ENCODE results near the gene PTPN5. TPM values are rescaled to one million over a fixed set of nuclear protein-coding genes. Genes with fewer than 3 reads are reported as not detected.
A peak's percentile ranks its signal among the peaks of the same experiment; 100 is the strongest.

Gene PTPN5
- total RNA-seq, 1 experiment from 2014 or later, result not detected

DNA sequence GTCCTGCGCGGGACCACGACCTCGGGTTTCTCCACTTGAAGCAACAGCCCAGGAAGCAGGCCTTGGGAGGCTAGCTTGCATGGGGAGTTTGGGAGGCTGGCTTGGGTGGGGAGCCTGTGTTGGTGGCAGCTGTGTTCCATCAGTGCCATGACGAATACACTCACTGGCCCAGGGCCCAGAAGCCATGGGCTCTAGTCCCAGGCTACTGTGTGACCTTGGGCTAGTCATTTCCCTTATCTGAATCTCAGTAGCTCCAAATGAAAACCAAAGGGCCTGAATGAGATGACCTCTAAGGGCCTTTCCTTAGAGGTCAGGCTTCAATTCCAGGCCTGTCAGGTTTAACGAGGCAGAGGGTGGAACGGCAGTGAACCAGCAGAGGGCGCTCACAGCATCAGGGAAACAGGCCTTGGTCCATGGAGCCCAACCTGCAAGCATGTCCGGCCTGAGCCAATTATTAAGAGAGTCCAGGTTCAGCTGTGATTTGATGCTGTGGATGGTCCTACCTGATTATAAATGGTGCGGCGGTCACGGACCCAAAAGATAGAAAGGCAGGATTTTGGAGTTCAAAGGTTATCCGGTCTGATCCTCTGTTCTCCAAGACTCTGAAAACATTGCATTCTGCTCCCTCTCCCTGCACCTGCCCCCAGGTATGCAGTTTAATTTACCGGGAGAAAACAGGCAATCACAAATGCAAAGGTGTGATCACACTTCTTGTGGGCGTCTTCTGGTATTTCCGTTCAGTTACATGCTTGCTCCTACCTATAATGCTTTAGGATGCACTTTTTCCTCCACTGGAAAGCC lies 15.9 kb downstream of the PTPN5 start:
- intact Hi-C loops (cut with micrococcal nuclease), result loop anchor here (1.0 kb wide), 2 partner anchors 27 to 78 kb away; no protein-coding TSS in a partner anchor
- H3K4me1 ChIP-seq (ENCODE audit: control insufficient read depth in 1 of 2, insufficient read depth in 2 of 2, low read length in 2 of 2), result no peaks in the 10 kb centered on the region
- no peak overlapping the region for H3K9ac ChIP-seq (ENCODE audit: low read length)
- no peaks in the 10 kb centered on the region for H3K27me3 ChIP-seq (ENCODE audit: insufficient read depth, low read length)
- no peak overlapping the region for H3K4me3 ChIP-seq (replicated peaks in 1 of 2; ENCODE audit: low read depth in 1 of 2, low read length in 2 of 2)
- H3K9me3 ChIP-seq (ENCODE audit: control insufficient read depth in 1 of 2, insufficient read depth in 1 of 2, low read depth in 1 of 2, low read length in 2 of 2), result no peaks in the 10 kb centered on the region
- no peaks in the 10 kb centered on the region for H3K9me2 ChIP-seq (ENCODE audit: insufficient read depth)
- H3K36me3 ChIP-seq (ENCODE audit: control insufficient read depth in 1 of 2, insufficient read depth in 2 of 2, low read length in 2 of 2), result no peaks in the 10 kb centered on the region
- POLR2A ChIA-PET, result no interaction called here
- TF ChIP-seq EZH2 (IDR thresholded peaks at IDR 0.05) (no peak), ELF1 (IDR thresholded peaks at IDR 0.05; ENCODE audit: borderline replicate concordance, low read depth) (no peak), RAD21 (IDR thresholded peaks at IDR 0.05; ENCODE audit: low read depth) (peak; percentile 83), YY1 (IDR thresholded peaks at IDR 0.05; ENCODE audit: extremely low read depth, insufficient replicate concordance, low read depth, low read length) (peak; percentile 37), CBX3 (IDR thresholded peaks at IDR 0.05; ENCODE audit: low read depth) (no peak), CTCF (IDR thresholded peaks at IDR 0.05 in 2 of 3, conservative IDR thresholded peaks at IDR 0.05 in 1 of 3; ENCODE audit: borderline replicate concordance in 1 of 3, insufficient read depth in 1 of 3, low read depth in 2 of 3, low read length in 2 of 3) (peak; percentile 78 to 96 (median 96))
- H4K20me1 ChIP-seq (ENCODE audit: insufficient read depth), result no peaks in the 10 kb centered on the region
- RAD21 ChIA-PET (ENCODE audit: low non-redundant PET in 1 of 2, low total read pairs in 2 of 2, uncharacterized antibody in 2 of 2, unreplicated experiment in 2 of 2), result no interaction called here
- BruUV-seq (replicated peaks), result no TSS peak
- CTCF ChIA-PET, result interaction anchor here (1.2 to 3.6 kb wide), 5 partner anchors 10 to 74 kb away, joined by 3 to 23 read pairs (median 6); no protein-coding TSS in a partner anchor
- peak; percentile 64 for DNase-seq (ENCODE audit: low read depth, low spot score)
- no peak overlapping the region for H3K4me2 ChIP-seq (ENCODE audit: low read length)
- ATAC-seq, result peak; percentile 97
- H3K27ac ChIP-seq (ENCODE audit: low read depth, low read length), result no peak overlapping the region
- no peaks in the 10 kb centered on the region for H3K79me2 ChIP-seq (ENCODE audit: insufficient read depth, low read length)
- no peak overlapping the region for H2AFZ ChIP-seq (ENCODE audit: low read depth, low read length, poor library complexity, severe bottlenecking)
